Ammon's horn (tissue), 1 donor: ENCODE results near the gene SYT11.
"Not testable (repeated sequence)": the region's sequence is repeated elsewhere in the genome, so short reads cannot be mapped to it uniquely, and the experiment has no call there.

Source experiments
- DNase-seq: peaks from one replicate; pipeline ENCODE4 v3.0.0-alpha.2; 2016; ENCODE audit warnings: low spot score

Gene SYT11

DNA sequence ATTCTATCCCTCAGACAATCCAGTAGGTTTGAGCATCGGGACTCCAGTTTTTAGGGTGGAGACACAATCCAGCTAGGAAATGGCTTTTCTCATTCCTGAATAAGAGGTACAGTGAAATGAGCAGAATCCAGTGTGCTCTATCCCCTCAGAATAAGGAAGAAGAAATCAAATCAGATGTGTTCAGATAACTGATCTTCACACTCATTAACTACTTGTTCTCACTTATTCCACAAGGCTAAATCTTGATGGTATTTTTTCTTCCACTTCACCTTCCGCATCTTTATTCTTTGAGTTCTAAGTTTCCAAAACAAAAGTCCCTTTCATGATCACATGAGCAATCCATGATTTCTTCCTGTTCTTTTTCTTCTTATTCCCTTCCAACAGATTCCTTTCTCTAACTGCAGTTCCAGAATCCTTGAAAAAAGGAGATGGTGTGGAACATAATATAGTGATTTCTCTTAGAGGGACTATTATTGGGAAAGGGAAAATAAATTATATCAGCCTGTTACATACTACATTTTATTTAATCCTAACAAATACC lies 1.7 kb downstream of the SYT11 start:
- no peak for DNase-seq

DNA sequence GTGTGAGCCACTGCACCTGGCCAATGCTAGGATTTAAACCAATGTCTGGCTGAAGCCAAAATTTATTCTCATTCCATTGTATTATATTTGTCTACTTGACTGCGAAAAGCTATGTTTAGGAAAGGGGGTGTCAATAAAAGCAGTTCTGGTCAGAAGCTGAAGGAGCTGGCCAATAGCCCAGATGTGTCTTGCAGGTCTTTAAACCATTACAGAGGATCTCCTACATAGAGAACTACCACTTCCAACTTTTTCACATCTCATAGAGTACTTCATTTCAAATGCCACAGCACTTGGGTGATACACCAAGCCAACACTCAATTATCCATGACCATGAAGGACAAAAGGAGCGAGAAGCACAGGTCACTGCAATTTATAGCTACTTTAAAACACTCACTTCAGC lies 2.5 kb downstream of the SYT11 start:
- DNase-seq, result no peak

DNA sequence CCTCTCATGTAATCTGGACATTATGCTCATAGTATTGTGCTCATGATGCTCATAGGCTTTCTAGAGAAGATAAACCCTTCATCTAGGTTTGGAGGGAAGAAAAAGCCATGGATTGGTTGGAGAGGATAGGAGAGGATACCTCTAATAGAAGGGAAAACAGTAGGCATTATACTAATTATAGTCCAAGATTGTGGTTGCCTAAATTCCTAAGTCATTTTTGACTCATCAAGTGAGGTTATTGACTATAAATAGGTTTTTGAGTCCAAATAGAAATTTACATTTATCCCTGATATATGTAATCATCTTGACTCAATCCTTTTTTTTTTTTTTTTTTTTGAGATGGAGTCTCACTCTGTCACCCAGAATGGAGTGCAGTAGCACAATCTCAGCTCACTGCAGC lies 5.0 kb downstream of the SYT11 start:
- DNase-seq, result no peak

DNA sequence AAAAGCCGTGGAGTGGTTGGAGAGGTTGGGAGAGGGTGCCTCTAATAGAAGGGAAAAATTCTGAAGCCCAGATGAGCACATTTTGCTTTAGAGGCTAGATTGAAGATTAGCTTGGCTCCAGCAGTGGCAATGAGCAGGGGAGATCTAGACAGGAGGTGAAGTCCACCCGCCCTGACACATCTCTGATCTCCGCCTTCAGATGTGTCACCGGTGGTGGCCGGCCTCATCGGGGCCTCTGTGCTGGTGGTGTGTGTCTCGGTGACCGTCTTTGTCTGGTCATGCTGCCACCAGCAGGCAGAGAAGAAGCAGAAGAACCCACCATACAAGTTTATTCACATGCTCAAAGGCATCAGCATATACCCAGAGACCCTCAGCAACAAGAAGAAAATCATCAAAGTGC lies 8.4 kb downstream of the SYT11 start:
- DNase-seq, result no peak

DNA sequence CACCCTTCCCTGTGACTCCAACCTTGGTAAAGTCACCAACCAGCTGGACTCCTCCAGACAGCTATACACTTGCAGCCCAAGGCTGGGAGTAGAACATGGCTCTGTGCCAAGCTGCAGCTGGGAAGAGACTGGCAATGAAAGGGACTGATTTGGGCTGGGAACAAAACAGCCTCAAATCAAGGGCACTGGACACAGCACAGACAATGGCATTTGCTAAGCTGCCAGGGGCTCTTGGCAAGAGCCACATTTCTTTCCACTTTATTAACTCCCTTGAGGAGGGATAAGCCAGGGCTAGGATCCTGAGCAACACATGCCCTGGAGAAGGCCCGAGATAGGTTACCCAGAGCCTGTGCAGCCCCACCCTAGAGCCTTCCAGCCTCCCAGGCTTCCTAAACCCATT lies 12.0 kb downstream of the SYT11 start:
- peak; percentile 98 for DNase-seq

DNA sequence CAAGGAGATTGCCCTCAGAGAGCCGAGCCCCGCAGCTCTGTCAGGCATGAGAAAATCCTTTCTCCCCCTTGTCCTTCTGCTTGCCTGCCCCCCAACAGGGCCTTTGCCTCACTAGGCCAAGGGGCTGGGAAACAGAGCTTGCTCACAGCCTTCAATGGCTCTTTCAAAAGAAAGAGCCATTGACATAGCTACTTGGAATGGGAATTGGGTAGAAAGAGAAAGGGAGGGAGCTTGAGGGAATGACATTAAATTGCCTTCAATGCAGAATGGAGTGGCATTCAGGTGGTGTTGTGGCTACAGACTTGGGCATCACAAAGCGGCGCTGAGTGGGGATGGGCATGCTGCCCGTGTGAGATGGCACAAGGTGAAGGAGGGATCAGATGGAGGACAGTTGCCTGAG lies 13.2 kb downstream of the SYT11 start:
- peak; percentile 84 for DNase-seq

DNA sequence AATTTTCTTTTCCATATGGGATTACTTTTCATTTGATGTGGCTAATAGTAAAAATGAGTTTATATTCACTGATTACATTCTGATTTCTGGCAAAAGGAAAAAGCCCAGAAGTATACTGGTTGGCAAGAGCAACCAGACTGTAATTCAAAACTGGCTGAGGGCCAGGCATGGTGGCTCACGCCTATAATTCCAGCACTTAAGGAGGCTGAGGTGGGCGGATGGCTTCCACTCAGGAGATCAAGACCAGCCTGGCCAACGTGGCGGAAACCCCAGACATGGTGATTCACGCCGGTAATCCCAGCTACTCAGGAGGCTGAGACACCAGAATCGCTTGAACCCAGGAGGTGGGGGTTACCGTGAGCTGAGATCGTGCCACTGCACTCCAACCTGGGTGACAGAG lies 14.5 kb downstream of the SYT11 start:
- no peak for DNase-seq

DNA sequence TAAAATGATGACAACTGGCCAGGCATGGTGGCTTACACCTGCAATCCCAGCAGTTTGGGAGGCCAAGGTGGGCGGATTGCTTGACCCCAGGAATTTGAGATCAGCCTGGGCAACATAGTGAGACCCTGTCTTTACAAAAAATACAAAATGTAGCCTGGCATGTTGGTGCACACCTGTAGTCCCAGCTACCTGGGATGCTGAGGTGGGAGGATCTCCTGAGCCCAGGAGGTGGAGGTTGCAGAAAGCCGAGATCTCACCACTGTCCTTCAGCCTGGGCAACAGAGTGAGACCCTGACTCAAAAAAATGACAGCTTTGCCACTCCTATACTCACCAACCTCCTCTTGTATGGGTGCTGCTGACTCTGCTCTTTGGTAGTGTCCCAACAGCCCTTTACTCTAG lies 18.6 kb downstream of the SYT11 start:
- DNase-seq, result no peak

DNA sequence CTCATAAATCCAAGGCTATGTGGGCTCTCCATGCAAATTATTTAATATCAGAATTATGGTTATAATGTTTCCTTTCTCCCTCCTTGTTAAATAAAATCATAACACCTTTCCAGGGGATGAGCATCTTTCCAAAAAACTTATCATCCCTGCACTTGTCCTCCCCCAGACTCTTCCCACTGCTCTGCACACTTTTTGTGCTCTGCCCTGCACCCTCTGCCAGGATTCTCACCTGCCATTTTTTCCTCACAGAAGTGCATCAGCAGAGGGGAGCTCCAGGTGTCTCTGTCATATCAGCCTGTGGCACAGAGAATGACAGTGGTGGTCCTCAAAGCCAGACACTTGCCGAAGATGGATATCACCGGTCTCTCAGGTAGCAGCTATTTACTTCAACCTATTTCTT lies 20.9 kb downstream of the SYT11 start:
- no peak for DNase-seq

DNA sequence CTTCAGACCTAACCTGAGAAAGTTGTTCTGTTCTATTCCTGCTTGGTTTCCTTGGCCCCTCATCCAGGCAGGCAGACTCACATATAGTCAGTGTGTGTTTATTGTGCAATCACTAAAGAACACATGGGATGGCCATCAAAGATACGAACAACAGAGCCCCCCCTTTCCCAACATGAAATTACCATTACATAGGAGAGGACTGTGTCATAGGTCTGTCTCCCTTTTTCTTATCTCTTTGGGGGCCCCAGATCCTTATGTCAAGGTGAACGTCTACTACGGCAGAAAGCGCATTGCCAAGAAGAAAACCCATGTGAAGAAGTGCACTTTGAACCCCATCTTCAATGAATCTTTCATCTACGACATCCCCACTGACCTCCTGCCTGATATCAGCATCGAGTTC lies 21.6 kb downstream of the SYT11 start:
- DNase-seq, result no peak

DNA sequence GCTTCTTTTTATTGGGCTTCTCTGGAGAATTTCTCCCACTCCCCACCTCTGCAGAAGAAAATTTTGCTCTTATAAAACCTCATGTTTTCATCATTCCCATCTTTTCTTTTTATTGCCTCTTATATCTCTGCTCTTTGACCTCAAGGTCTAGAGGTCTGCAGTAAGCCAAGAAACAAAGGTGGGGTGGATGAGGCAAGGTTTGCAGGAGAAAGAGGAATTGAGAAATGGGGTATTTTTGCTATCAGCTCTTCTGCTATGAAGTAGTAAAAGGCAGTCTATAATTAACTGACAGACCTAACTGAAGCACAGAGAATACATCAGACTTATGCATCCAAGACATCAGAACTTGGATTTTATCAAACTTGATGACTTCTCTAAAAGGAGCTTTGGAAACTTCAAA lies 22.9 kb downstream of the SYT11 start:
- DNase-seq, result no peak

DNA sequence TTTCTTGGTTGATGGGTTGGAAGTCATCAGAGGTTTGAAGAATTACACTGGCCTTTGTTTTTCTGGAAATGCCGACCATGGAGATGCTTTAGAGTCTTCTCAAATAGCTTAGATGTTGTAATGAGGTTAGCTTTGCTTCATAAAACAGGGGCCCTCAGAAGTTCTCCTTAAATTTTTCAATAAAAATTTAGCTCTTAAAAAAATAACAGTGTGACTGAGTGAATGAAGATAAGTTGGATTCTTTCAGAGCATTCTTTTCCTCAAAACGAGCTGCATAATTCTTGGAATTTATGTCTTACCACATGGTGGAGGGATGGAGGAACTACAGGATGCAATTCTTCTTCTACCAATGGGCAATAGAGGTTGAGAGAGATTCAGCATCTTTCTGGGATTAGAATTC lies 23.4 kb downstream of the SYT11 start:
- DNase-seq, result no peak

DNA sequence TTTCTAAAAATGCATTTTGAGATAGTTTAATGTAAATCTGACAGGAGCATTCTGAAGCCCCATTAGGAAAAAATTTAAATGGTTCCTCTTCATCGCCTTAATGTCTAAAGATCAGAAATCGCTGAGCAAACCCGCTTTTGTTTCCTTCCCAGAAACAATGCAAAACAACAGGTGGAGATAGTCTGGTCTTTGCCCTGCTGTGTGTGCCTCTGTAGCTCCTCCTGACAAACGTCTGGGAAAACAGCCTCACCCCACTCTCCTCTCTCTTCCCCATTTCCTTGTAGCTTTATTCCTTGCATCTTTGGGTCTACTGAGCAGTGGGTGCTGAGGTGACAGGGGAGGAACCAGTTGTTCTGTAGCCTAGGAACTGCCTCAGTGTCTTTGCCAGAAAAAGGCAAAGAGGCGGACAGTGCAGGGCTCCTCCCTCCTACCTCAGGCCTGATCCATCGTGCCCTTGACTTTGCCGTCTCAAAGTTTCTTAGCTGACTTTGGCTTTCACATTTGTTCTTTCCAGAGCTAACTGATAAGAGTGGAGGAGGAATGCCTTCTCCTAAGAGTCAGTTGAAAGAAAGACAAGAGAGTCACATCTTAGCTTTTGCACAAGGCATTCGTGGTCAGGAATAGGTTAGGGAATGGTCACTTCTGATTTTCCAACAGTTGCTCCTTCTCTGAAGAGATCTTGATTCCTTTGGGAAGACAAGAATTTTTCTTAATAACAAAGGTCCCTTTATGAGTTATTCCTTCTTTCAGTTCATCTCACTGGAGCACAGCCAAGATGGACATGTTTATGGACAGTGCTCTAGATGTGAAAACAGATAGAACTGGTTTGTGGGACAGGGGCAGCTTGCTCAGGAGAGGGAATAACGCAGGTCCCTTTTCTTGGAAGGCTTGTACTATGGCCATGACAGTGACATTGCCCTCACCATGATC lies 24.9 kb downstream of the SYT11 start:
- no peak for DNase-seq

DNA sequence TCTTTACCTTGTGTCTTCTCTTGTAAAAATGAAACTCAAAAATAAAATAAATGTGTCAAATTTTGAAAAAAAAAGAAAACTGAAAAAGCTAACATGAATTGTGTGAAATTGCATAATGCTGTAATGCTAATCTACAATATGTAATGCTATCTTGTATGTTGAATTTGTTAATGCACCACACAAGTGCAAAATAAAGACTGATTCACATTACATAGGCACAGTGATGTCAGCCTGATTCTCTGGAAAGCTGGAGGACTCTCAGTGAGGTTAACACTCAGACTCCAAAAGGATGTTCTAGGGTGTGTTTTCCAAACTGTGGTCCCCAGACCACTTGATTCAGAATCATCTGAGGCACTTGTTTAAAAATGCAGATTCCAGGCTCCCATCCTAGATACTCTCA lies 25.6 kb downstream of the SYT11 start:
- DNase-seq, result no peak

DNA sequence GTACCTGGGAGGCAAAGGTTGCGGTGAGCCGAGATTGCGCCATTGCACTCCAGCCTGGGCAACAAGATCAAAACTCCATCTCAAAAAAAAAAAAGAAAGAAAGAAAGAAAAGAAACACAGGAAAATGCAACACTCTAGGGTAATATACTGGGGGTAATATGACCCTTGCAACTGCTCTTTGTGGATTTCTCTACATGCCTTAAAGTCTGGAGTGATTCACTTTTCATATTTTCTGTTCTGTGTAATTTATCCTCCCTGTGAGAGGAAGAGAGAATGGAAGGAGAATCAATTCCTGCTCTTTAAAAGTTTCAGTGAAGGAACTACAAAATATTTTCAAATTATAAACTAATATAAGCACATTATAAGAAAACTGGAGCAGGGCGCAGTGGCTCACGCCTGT lies 29.1 kb downstream of the SYT11 start:
- DNase-seq, result no peak

DNA sequence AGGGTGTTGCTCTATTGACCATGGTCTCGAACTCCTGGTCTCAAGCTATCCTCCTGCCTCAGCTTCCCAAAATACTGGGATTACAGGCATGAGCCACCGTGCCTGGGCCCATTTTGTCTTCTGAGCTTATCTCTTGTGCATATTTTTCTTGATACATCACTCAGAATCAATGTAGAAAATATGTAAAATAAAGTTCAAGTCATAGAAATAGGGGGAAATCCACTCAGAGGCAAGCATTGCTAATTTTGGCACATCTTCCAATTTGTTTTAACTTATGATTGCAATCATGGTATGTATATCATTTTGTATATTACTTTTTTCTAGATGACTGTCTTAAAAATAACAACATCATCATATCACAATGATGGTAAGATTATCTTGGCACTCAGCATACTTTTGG lies 30.2 kb downstream of the SYT11 start:
- no peak for DNase-seq

DNA sequence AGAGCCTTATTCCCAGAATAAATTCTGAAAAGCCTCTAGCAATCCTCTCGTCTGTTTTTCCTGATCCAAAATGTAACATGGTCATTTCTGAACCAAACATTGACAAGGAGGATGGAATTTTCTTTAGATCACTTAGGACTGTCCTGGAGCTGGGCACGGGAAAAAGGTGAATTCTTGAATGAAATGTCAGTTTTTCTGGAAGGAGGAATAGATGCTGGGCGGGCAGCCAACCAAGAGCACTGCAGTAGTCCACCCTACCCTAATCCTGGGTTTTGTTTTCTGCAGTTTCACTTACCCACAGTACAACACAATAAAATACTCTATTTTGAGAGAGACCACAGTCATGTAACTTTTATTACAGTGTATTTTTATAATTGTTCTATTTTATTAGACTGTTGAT lies 30.9 kb downstream of the SYT11 start:
- no peak for DNase-seq

DNA sequence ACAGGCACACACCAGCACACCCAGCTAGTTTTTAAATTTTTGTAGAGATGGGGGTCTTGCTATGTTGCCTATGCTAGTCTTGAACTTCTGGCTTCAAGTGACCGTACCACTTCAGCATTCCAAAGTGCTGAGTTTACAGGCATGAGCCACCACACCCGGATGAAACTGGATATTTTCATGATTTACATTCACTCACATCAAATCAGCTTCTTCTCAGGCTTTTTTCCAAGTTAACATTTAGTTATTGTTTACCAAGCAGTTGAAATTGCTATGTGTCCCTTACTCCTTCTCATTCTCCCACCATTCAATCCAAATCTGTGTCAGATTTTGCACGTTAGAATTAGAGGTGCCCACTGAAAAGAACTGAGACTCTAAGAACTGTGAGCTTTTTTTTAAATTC lies 33.4 kb downstream of the SYT11 start:
- DNase-seq, result no peak

DNA sequence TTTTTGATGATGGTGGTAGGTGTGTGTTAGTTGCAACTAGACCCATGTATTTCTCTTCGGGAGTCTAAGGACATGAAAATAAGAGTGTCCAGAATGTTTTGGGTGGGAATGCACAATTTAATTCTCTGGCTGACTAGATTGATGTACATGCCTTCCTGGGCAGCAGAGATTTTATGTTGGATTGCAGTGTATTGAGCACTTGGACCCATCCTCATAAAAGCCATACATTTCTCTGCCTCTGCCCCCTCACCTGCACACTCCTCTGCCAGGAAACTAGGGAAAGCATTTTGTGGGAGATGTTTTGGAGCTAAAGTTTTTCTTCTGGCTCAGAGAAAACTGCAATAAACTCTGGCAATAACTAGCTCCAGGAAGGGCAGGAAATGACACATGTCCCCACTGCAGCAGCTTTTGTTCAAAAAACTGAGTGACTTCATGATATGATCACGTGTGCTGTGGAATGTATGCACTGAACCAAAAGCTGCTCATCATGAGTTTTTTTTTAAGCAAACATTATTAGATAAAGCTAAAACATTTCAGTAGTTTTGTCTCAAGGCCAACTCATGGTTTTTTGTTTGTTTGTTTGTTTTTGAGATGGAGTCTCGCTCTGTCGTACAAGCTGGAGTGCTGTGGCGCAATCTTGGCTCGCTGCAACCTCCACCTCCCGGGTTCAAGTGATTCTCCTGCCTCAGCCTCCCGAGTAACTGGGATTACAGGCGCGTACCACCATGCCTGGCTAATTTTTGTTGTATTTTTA lies 34.2 kb downstream of the SYT11 start:
- no peak for DNase-seq

DNA sequence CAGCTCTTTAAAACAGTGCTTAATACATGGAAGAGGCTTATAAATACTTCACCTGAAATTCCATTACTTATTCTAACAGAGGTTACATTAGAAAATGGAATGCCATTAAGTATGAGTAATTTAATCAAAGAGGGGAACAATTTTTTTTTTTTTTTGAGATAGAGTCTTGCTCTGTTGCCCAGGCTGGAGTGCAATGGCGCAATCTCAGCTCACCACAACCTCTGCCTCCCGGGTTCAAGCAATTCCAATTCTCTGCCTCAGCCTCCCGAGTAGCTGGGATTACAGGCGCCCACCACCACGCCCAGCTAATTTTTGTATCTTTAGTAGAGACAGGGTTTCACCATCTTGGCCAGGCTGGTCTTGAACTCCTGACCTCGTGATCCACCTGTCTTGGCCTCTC lies 36.2 kb downstream of the SYT11 start:
- not testable (repeated sequence) for DNase-seq

DNA sequence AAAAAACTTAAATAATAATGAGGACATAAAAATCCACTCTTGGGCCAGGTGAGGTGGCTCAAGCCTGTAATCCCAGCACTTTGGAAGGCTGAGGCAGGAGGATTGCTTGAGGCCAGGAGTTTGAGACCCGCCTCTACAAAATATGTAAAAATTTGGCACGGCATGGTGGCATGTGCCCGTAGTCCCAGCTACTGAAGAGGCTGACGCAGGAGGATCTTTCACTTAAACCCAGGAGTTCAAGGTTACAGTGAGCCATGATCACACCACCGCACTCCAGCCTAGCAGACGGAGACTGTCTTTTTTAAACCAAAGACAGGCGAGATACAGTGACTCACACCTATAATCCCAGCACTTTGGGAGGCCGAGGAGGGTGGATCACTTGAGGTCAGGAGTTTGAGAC lies 37.1 kb downstream of the SYT11 start:
- DNase-seq, result not testable (repeated sequence)

DNA sequence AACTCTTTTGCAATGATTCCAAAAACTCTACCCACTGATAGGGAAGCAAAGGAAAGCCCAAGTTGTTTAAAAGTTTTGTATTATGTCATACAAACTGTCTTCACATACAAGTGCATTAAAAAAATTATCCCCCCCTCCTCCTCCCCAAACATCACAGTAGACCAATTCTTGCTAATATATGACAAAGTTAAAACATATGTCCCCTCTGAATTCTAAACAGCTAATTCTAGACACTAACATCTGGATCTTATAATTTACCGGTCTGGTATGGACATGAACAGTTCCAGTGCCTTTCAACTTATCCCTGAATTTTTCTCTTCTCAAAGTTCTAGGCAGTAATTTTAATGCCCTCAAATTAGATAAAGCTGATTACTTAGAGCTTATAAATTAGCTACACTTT lies 38.4 kb downstream of the SYT11 start:
- no peak for DNase-seq

DNA sequence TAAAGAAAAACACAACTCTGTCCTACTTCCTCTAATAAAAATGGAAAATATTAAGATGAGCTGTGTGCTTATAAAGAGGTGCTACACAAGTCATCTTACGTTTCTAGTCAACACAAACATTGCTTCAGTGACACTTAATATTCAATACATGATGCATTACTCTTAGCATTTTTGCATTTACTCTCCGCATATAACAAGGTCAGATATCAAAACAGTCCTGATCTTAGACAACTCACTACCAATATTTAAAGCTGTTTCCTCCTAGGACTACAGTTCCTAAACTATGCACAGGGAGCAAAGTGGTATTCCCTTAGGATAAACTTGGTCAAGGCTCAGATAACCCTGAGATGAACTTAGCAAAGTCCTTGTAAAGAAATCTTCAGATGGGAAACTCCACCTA lies 39.5 kb downstream of the SYT11 start:
- DNase-seq, result no peak
